Endothelial cell of umbilical vein (primary cell): ENCODE measurements around the gene TBC1D30. TPM values are rescaled to one million over a fixed set of nuclear protein-coding genes. Genes with fewer than 3 reads are reported as not detected.

ENCODE experiments used
- BruUV-seq: library from RNA; stranded (reverse); fragments of 400-500 nt; replicated peaks from 2 replicates; lab custom pipeline; 2021; lab: Mats Ljungman, UMichigan
- CTCF ChIA-PET: fragments of 300-600, 350-600 bp; sonication (Branson Sonifier 250); formaldehyde crosslinking; loops from one replicate; lab custom pipeline; 2021; ENCODE audit warnings: antibody characterized with exemption, inconsistent platforms; lab: Charles Lee
- POLR2A ChIA-PET: fragments of 300-600, 350-600 bp; sonication (Branson Sonifier 250); formaldehyde crosslinking; loops from one replicate; lab custom pipeline; 2021; ENCODE audit warnings: antibody characterized with exemption, inconsistent platforms; lab: Charles Lee
- DNase-seq: peaks from one replicate; pipeline ENCODE4 v3.0.0-alpha.2; 2011; ENCODE audit warnings: low read depth, low spot score
- FAIRE-seq: peaks from 2 replicates; lab custom pipeline; 2011; peaks lifted over from hg19 to GRCh38; lab: Jason Lieb, UNC
- H2AFZ ChIP-seq: 2 replicates; pipeline ENCODE4 v1.6.0; 2012; ENCODE audit warnings: low read depth, low read length, control low read depth, inconsistent platforms
- H3K27ac ChIP-seq: 2 replicates; pipeline ENCODE4 v1.5.1; 2011; ENCODE audit warnings: low read depth, mild to moderate bottlenecking, control low read depth, low read length, moderate library complexity; ENCODE audit not compliant: insufficient read depth
- H3K27me3 ChIP-seq, 2 experiments: 2 replicates each; pipeline versions ENCODE4 v1.6.0 to v1.6.1; 2011; ENCODE audit warnings: low read length in 2 of 2, mixed read lengths in 1 of 2; ENCODE audit not compliant: control insufficient read depth in 2 of 2, insufficient read depth in 2 of 2
- H3K36me3 ChIP-seq, 2 experiments: 2 replicates in 1 of 2; 3 replicates in 1 of 2; pipeline ENCODE4 v1.5.1; 2011; ENCODE audit warnings: low read length in 2 of 2, mild to moderate bottlenecking in 1 of 2, moderate library complexity in 1 of 2; ENCODE audit not compliant: control insufficient read depth in 2 of 2, insufficient read depth in 2 of 2; ENCODE audit errors: extremely low read depth in 1 of 2
- H3K4me1 ChIP-seq: 3 replicates; pipeline ENCODE4 v1.5.1; 2011; ENCODE audit warnings: mild to moderate bottlenecking, low read length; ENCODE audit not compliant: control insufficient read depth, insufficient read depth; ENCODE audit errors: extremely low read depth
- H3K4me2 ChIP-seq: 2 replicates; pipeline ENCODE4 v1.6.1; 2011; ENCODE audit warnings: low read length, control low read depth, mixed read lengths; ENCODE audit not compliant: insufficient read depth
- H3K4me3 ChIP-seq, 3 experiments: fragments of 200-600 bp in 1 of 3; sonication (generic), shearing (Covaris generic) in 1 of 3; replicated peaks in 1 of 3; 2 replicates each; pipeline ENCODE4 v1.5.1; 2011 to 2016; ENCODE audit warnings: control low read depth in 3 of 3, low read length in 3 of 3, mild to moderate bottlenecking in 2 of 3, inconsistent platforms in 1 of 3, low read depth in 1 of 3, moderate library complexity in 1 of 3; ENCODE audit not compliant: insufficient read depth in 1 of 3
- H3K79me2 ChIP-seq: 2 replicates; pipeline ENCODE4 v1.6.0; 2012; ENCODE audit warnings: low read length, inconsistent platforms; ENCODE audit not compliant: control insufficient read depth, insufficient read depth
- H3K9ac ChIP-seq: replicated peaks from 2 replicates; pipeline ENCODE3; 2011; ENCODE audit warnings: low read length, control low read depth; ENCODE audit not compliant: insufficient read depth; ENCODE audit errors: extremely low read depth
- H3K9me1 ChIP-seq: replicated peaks from 3 replicates; pipeline ENCODE4 v1.6.0; 2011; ENCODE audit warnings: mild to moderate bottlenecking, low read length; ENCODE audit not compliant: control insufficient read depth, insufficient read depth; ENCODE audit errors: extremely low read depth
- H3K9me3 ChIP-seq: replicated peaks from 2 replicates; pipeline ENCODE4 v1.5.1; 2012; ENCODE audit warnings: low read length, inconsistent platforms; ENCODE audit not compliant: control insufficient read depth, insufficient read depth
- H4K20me1 ChIP-seq: replicated peaks from 2 replicates; pipeline ENCODE3; 2011; ENCODE audit warnings: mild to moderate bottlenecking, low read length; ENCODE audit not compliant: control insufficient read depth, insufficient read depth; ENCODE audit errors: extremely low read depth
- JUN ChIP-seq: IDR thresholded peaks from 2 replicates; pipeline ENCODE4 v1.6.1; 2011; ENCODE audit warnings: borderline replicate concordance, low read depth; ENCODE audit not compliant: insufficient read length, insufficient read depth
- MYC ChIP-seq: IDR thresholded peaks from one replicate; pipeline ENCODE4 v1.6.1; 2011; ENCODE audit warnings: mild to moderate bottlenecking, low read depth, low read length
- dilution Hi-C: fragments of 300-500 bp; cut with MboI; formaldehyde crosslinking; loops from one replicate; pipeline ENCODE4 v1.15.0; 2019; ENCODE audit warnings: low sequenced_read_pairs; ENCODE audit not compliant: extremely low pct_ligation_motif_present
- intact Hi-C: fragments of 100-400 bp; cut with micrococcal nuclease; formaldehyde crosslinking; loops from one replicate; pipeline ENCODE4 v1.10.0; 2022
- polyA plus RNA-seq, 4 experiments: library from polyadenylated mRNA; depleted of rRNA in 3 of 4; stranded (reverse) in 3 of 4; unstranded in 1 of 4; fragments of >200 nt; gene quantifications; 2 replicates each; pipeline versions ENCODE4 v1.2.1 to v1.2.3, GENCODE V29; 2011 to 2012; ENCODE audit warnings: missing spikeins in 1 of 4
- total RNA-seq: library from RNA; stranded (reverse); gene quantifications from 2 replicates; pipeline ENCODE4 v1.2.3, GENCODE V29; 2021
- TF ChIP-seq, protein P1 (sequence below), 2 donors: IDR thresholded peaks; 1 replicate in 1 of 2; 2 replicates in 1 of 2; pipeline ENCODE4 v1.5.1; 2011; ENCODE audit warnings: low read length in 2 of 2, mild to moderate bottlenecking in 2 of 2, moderate library complexity in 2 of 2, control low read depth in 1 of 2, inconsistent platforms in 1 of 2, low read depth in 1 of 2; ENCODE audit not compliant: insufficient read depth in 1 of 2; ENCODE audit errors: extremely low read depth in 1 of 2

TBC1D30 gene
- total and polyA plus RNA-seq, 2 donors (not counting 3 experiments of a cell fraction or from before 2014, with no cell fraction given): 4.4 to 7.6 TPM

DNA sequence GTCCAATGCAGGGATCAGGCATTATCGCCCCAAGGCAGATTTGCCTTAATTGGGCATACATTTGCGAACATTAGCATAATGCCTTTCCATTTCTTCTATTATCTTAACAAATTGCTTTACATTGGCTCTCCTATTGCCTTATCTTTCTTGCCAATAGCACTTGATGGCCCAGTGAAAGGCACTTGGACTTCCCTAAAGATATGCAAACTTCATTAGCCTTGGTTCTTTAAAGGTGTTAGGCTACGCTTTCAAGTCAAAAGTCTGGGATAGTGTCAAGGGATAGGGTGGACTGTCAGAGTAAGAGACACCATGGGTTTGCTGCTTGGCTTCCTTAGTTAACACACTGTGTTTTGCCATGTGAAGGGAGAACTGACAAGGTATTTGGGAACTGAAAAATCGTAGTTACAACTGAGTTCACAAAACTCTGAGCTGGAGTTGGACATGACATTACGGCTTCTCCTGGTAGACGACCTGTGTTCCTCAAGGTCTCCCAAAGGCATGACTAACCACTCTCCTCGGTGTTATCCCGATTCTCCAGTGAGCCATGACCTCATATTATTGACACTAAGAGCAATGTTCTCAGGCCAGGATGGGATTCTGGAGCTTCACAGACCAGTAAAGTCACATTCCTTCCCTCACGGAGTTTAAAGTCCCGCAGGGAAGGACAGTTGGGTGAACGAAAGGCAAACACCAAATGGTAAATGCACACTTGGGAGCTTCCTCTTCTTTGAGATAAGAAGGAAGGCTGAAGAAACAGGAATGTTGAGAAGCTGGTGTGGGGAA lies 65.2 kb downstream of the TBC1D30 start:
- no TSS peak for BruUV-seq
- dilution Hi-C loops (no loop called here), intact Hi-C loops (loop anchor here (2.0 to 10.0 kb wide), 6 partner anchors 87 to 1518 kb away; no protein-coding TSS in a partner anchor)
- Histone ChIP-seq H3K9me1 (no peaks in the 10 kb centered on the region), H3K27ac (no peak overlapping the region), H3K4me3 (no peak overlapping the region), H3K9me3 (no peaks in the 10 kb centered on the region), H3K9ac (no peak overlapping the region), H4K20me1 (no peaks in the 10 kb centered on the region), H2AFZ (peak overlapping the region; percentile 51), H3K27me3 (no peaks in the 10 kb centered on the region), H3K4me1 (peaks cover 23% of the 10 kb centered on the region), H3K36me3 (no peaks in the 10 kb centered on the region), H3K4me2 (no peak overlapping the region), H3K79me2 (no peaks in the 10 kb centered on the region)
- ChIA-PET CTCF (interaction anchor here (1.0 to 6.6 kb wide), 8 partner anchors 21 to 1806 kb away, joined by 3 to 116 read pairs (median 12); partner anchors contain the start of gene WIF1), POLR2A (no interaction called here)
- FAIRE-seq (no peak), DNase-seq (no peak)
- TF ChIP-seq, protein P1, sequence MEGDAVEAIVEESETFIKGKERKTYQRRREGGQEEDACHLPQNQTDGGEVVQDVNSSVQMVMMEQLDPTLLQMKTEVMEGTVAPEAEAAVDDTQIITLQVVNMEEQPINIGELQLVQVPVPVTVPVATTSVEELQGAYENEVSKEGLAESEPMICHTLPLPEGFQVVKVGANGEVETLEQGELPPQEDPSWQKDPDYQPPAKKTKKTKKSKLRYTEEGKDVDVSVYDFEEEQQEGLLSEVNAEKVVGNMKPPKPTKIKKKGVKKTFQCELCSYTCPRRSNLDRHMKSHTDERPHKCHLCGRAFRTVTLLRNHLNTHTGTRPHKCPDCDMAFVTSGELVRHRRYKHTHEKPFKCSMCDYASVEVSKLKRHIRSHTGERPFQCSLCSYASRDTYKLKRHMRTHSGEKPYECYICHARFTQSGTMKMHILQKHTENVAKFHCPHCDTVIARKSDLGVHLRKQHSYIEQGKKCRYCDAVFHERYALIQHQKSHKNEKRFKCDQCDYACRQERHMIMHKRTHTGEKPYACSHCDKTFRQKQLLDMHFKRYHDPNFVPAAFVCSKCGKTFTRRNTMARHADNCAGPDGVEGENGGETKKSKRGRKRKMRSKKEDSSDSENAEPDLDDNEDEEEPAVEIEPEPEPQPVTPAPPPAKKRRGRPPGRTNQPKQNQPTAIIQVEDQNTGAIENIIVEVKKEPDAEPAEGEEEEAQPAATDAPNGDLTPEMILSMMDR (IDR thresholded peaks at IDR 0.05; ENCODE audit: extremely low read depth in 1 of 2, insufficient read depth in 1 of 2, low read depth in 1 of 2, low read length in 2 of 2): no peak
- TF ChIP-seq JUN (no peak), MYC (no peak)
